ENCODE data around the gene PTPN2.

- TF ChIP-seq POLR2A (IDR thresholded peaks at IDR 0.05; ENCODE audit: low read depth, low read length) (no peak), RFX5 (IDR thresholded peaks at IDR 0.05; ENCODE audit: low read depth, low read length) (no peak)
Observed at GRCh38 chr18:12860530-12860929, 23.5 kb downstream of the PTPN2 start.
